SK-MEL-5 (cell line): Measurements from ENCODE around the gene PLA2G2C. TPM values are rescaled to one million over a fixed set of nuclear protein-coding genes. Genes with fewer than 3 reads are reported as not detected.

Experiments used
- DNase-seq: peaks from one replicate; pipeline ENCODE4 v3.0.0-alpha.2; 2016; ENCODE audit warnings: low read depth, low spot score
- in situ Hi-C: cut with HindIII; loops from 2 replicates; pipeline ENCODE4 v1.10.0; 2016; ENCODE audit warnings: low sequenced_read_pairs, high pct_unique_total_duplicates, low pct_unique_long_range_greater_than_20kb
- total RNA-seq: library from RNA; depleted of rRNA; stranded (reverse); fragments of >200 nt; shearing (Covaris generic); gene quantifications from 2 replicates; pipeline ENCODE4 v1.2.3, GENCODE V29; 2014

Gene PLA2G2C
- total RNA-seq, 1 experiment from 2014 or later, result not detected

GRCh38 chr1:20172033-20172590, 14.2 kb downstream of the PLA2G2C start:
- in situ Hi-C loops, result no loop called here
- DNase-seq, result no peak

GRCh38 chr1:20169932-20170331, 16.4 kb downstream of the PLA2G2C start:
- no peak for DNase-seq
- in situ Hi-C loops, result no loop called here

GRCh38 chr1:20168564-20169491, 17.5 kb downstream of the PLA2G2C start:
- DNase-seq, result no peak
- in situ Hi-C loops, result no loop called here

GRCh38 chr1:20167126-20167525, 19.2 kb downstream of the PLA2G2C start:
- in situ Hi-C loops, result no loop called here
- no peak for DNase-seq

GRCh38 chr1:20166051-20166450, 20.3 kb downstream of the PLA2G2C start:
- in situ Hi-C loops, result no loop called here
- DNase-seq, result no peak

GRCh38 chr1:20165522-20165951, 20.8 kb downstream of the PLA2G2C start:
- in situ Hi-C loops, result no loop called here
- DNase-seq, result peak; percentile 30

GRCh38 chr1:20164694-20165202, 21.6 kb downstream of the PLA2G2C start:
- no peak for DNase-seq
- in situ Hi-C loops, result no loop called here

GRCh38 chr1:20160034-20160433, 26.3 kb downstream of the PLA2G2C start:
- in situ Hi-C loops, result no loop called here
- no peak for DNase-seq

- no peak for DNase-seq
- in situ Hi-C loops, result no loop called here
Observed at GRCh38 chr1:20158358-20159070, 27.8 kb downstream of the PLA2G2C start.

- in situ Hi-C loops, result no loop called here
- DNase-seq, result no peak
Observed at GRCh38 chr1:20154301-20154831, 32.0 kb downstream of the PLA2G2C start.

GRCh38 chr1:20153000-20153418, 33.3 kb downstream of the PLA2G2C start:
- DNase-seq, result no peak
- in situ Hi-C loops, result no loop called here

- in situ Hi-C loops, result no loop called here
- no peak for DNase-seq
Observed at GRCh38 chr1:20152599-20152930, 33.8 kb downstream of the PLA2G2C start.

GRCh38 chr1:20151906-20152598, 34.3 kb downstream of the PLA2G2C start:
- peak; percentile 72 for DNase-seq
- in situ Hi-C loops, result no loop called here

GRCh38 chr1:20150969-20151368, 35.3 kb downstream of the PLA2G2C start:
- no peak for DNase-seq
- in situ Hi-C loops, result no loop called here

GRCh38 chr1:20150326-20150705, 36.0 kb downstream of the PLA2G2C start:
- in situ Hi-C loops, result no loop called here
- DNase-seq, result no peak

- in situ Hi-C loops, result no loop called here
- DNase-seq, result no peak
Observed at GRCh38 chr1:20149601-20150325, 36.6 kb downstream of the PLA2G2C start.
